HS-5 (cell line): ENCODE results near the gene MYH10.

Source experiments
- DNase-seq: peaks from one replicate; pipeline ENCODE4 v3.0.0-alpha.2; 2012; ENCODE audit warnings: low read depth

MYH10 gene

GRCh38 chr17:8649157-8650118 lies 18.9 kb upstream of the MYH10 start:
- peak; percentile 86 for DNase-seq

- DNase-seq, result no peak
These were observed 17.4 kb upstream of the MYH10 start for GRCh38 chr17:8647956-8648355.

GRCh38 chr17:8647202-8647601 lies 16.7 kb upstream of the MYH10 start:
- no peak for DNase-seq

GRCh38 chr17:8644507-8644902 lies 14.0 kb upstream of the MYH10 start:
- DNase-seq, result no peak

GRCh38 chr17:8643855-8644506 lies 13.5 kb upstream of the MYH10 start:
- DNase-seq, result no peak

GRCh38 chr17:8639709-8640108 lies 9.2 kb upstream of the MYH10 start:
- DNase-seq, result no peak

GRCh38 chr17:8632061-8632460 lies 1.5 kb upstream of the MYH10 start:
- no peak for DNase-seq

GRCh38 chr17:8631554-8631877 lies 991 bp upstream of the MYH10 start:
- no peak for DNase-seq

GRCh38 chr17:8630802-8631553 lies 453 bp upstream of the MYH10 start:
- peak; percentile 94 for DNase-seq

- no peak for DNase-seq
These were observed 926 bp downstream of the MYH10 start for GRCh38 chr17:8629371-8630226.

- no peak for DNase-seq
These were observed 1.8 kb downstream of the MYH10 start for GRCh38 chr17:8628609-8629169.

- DNase-seq, result no peak
These were observed 2.4 kb downstream of the MYH10 start for GRCh38 chr17:8628172-8628571.

GRCh38 chr17:8623591-8623990 lies 6.9 kb downstream of the MYH10 start:
- DNase-seq, result no peak

GRCh38 chr17:8622191-8622590 lies 8.3 kb downstream of the MYH10 start:
- no peak for DNase-seq

GRCh38 chr17:8621585-8621984 lies 8.9 kb downstream of the MYH10 start:
- DNase-seq, result no peak

GRCh38 chr17:8619294-8619693 lies 11.2 kb downstream of the MYH10 start:
- no peak for DNase-seq

GRCh38 chr17:8618825-8619224 lies 11.7 kb downstream of the MYH10 start:
- DNase-seq, result no peak

GRCh38 chr17:8614988-8615387 lies 15.5 kb downstream of the MYH10 start:
- no peak for DNase-seq

GRCh38 chr17:8611619-8612298 lies 18.8 kb downstream of the MYH10 start:
- no peak for DNase-seq

- no peak for DNase-seq
These were observed 19.4 kb downstream of the MYH10 start for GRCh38 chr17:8611137-8611536.

GRCh38 chr17:8610558-8610957 lies 20.0 kb downstream of the MYH10 start:
- no peak for DNase-seq
